K562 (cell line): ENCODE results near the gene TMEM38B. TPM values are rescaled to one million over a fixed set of nuclear protein-coding genes. Genes with fewer than 3 reads are reported as not detected.
A peak's percentile ranks its signal among the peaks of the same experiment; 100 is the strongest.

ENCODE experiments used
- ARNT ChIP-seq, 2 experiments: fragments of 450-650 bp; IDR thresholded peaks; 2 replicates each; pipeline ENCODE4 v1.6.1; 2016; ENCODE audit warnings: mild to moderate bottlenecking in 1 of 2
- ATF7 ChIP-seq: fragments of 450-650 bp; IDR thresholded peaks from 2 replicates; pipeline ENCODE4 v1.7.1; 2014; ENCODE audit warnings: mild to moderate bottlenecking, moderate library complexity
- BDP1 ChIP-seq: IDR thresholded peaks from 3 replicates; pipeline ENCODE4 v1.6.1; 2011; ENCODE audit not compliant: insufficient read length, insufficient read depth
- CBFA2T2 ChIP-seq: fragments of 450-650 bp; conservative IDR thresholded peaks from 2 replicates; pipeline ENCODE4 v1.6.1; 2017; ENCODE audit warnings: mild to moderate bottlenecking
- CC2D1A ChIP-seq: fragments of 450-650 bp; IDR thresholded peaks from 2 replicates; pipeline ENCODE4 v1.6.1; 2017; ENCODE audit warnings: mild to moderate bottlenecking
- CHD1 ChIP-seq: fragments of 200-600 bp; sonication (generic); IDR thresholded peaks from one replicate; pipeline ENCODE4 v1.6.1; 2012; ENCODE audit warnings: mild to moderate bottlenecking, moderate library complexity, low read length, inconsistent platforms
- DMBX1 ChIP-seq: fragments of 250-450 bp; sonication (Bioruptor Pico); IDR thresholded peaks from 2 replicates; pipeline ENCODE4 v1.8.0; 2022; ENCODE audit warnings: inconsistent platforms, mild to moderate bottlenecking, moderate library complexity, borderline replicate concordance
- DPF2 ChIP-seq: fragments of 450-650 bp; IDR thresholded peaks from 2 replicates; pipeline ENCODE4 v1.6.1; 2016
- ELF4 ChIP-seq: fragments of 450-650 bp; formaldehyde crosslinking; IDR thresholded peaks from 2 replicates; pipeline ENCODE4 v1.4.0; 2022; ENCODE audit warnings: missing genetic modification characterization
- EP400 ChIP-seq: fragments of 450-650 bp; IDR thresholded peaks from 2 replicates; pipeline ENCODE4 v1.6.1; 2017; ENCODE audit warnings: antibody characterized with exemption, mild to moderate bottlenecking, moderate library complexity
- HLTF ChIP-seq: fragments of 450-650 bp; IDR thresholded peaks from 2 replicates; pipeline ENCODE4 v1.6.1; 2016
- HNRNPL ChIP-seq: fragments of 200-400 bp; formaldehyde crosslinking; IDR thresholded peaks from 2 replicates; pipeline ENCODE4 v1.6.1; 2017; ENCODE audit warnings: low read depth, mild to moderate bottlenecking, low read length
- NCOA1 ChIP-seq: fragments of 450-650 bp; IDR thresholded peaks from 2 replicates; pipeline ENCODE4 v1.6.1; 2016; ENCODE audit warnings: low read depth
- NCOA4 ChIP-seq: fragments of 450-650 bp; IDR thresholded peaks from 2 replicates; pipeline ENCODE4 v1.6.1; 2018; ENCODE audit warnings: mild to moderate bottlenecking; ENCODE audit not compliant: partially characterized antibody
- PCBP2 ChIP-seq: fragments of 200-400 bp; formaldehyde crosslinking; IDR thresholded peaks from 2 replicates; pipeline ENCODE4 v1.6.1; 2018; ENCODE audit warnings: low read length, low read depth, mild to moderate bottlenecking, moderate library complexity; ENCODE audit not compliant: poor library complexity, severe bottlenecking
- PML ChIP-seq: IDR thresholded peaks from 2 replicates; pipeline ENCODE4 v1.6.1; 2012; ENCODE audit warnings: low read length, inconsistent platforms
- SOX6 ChIP-seq: fragments of 450-650 bp; IDR thresholded peaks from 2 replicates; pipeline ENCODE4 v1.6.1; 2014; ENCODE audit warnings: mild to moderate bottlenecking
- TAL1 ChIP-seq: fragments of 450-650 bp; IDR thresholded peaks from 2 replicates; pipeline ENCODE4 v1.6.1; 2016; ENCODE audit warnings: mild to moderate bottlenecking
- TBL1XR1 ChIP-seq, 2 experiments: IDR thresholded peaks; 2 replicates each; pipeline ENCODE4 v1.6.1; 2012; ENCODE audit warnings: improper control_type of control experiment in 2 of 2, low read length in 2 of 2, mild to moderate bottlenecking in 1 of 2
- TEAD1 ChIP-seq, 2 experiments: fragments of 450-650 bp in 1 of 2; sonication (generic) in 1 of 2; formaldehyde crosslinking; IDR thresholded peaks; 2 replicates each; pipeline versions ENCODE4 v1.4.0 to v1.8.0; 2020 to 2022; ENCODE audit warnings: mild to moderate bottlenecking in 2 of 2, missing genetic modification reagents in 1 of 2
- TGIF2 ChIP-seq: sonication (generic); formaldehyde crosslinking; IDR thresholded peaks from 2 replicates; pipeline ENCODE4 v1.8.1; 2022; ENCODE audit warnings: mild to moderate bottlenecking, missing genetic modification reagents, moderate library complexity
- ZNF507 ChIP-seq: conservative IDR thresholded peaks from 2 replicates; pipeline ENCODE4 v1.6.1; 2017; ENCODE audit warnings: missing genetic modification characterization, missing compliant biosample characterization
- ZNF561 ChIP-seq: fragments of 450-650 bp; formaldehyde crosslinking; conservative IDR thresholded peaks from 2 replicates; pipeline ENCODE4 v1.4.0; 2020; ENCODE audit warnings: mild to moderate bottlenecking, moderate library complexity
- ZNF696 ChIP-seq: fragments of 250-450 bp; sonication (Bioruptor Pico); conservative IDR thresholded peaks from 2 replicates; pipeline ENCODE4 v1.4.0; 2020; ENCODE audit warnings: mild to moderate bottlenecking, moderate library complexity
- ZNF830 ChIP-seq: fragments of 250-450 bp; sonication (Bioruptor Pico); IDR thresholded peaks from 2 replicates; pipeline ENCODE4 v1.5.0; 2021; ENCODE audit warnings: mild to moderate bottlenecking
- polyA plus RNA-seq, 8 experiments: library from polyadenylated mRNA; depleted of rRNA in 4 of 8; stranded (reverse) in 5 of 8; unstranded in 3 of 8; fragments of >200 nt; fragmentation: Nextera tagmentation in 2 of 8; fragmentation: Illumina TruSeq in 1 of 8; extraction: Ambion mirVana in 2 of 8; extraction: Trizol in 1 of 8; gene quantifications; 2 replicates each; pipeline versions ENCODE4 v1.2.1 to v1.2.3, GENCODE V29; 2011 to 2014; ENCODE audit warnings: inconsistent platforms in 1 of 8, missing spikeins in 1 of 8
- total RNA-seq, 7 experiments: library from RNA; depleted of rRNA in 6 of 7; stranded (reverse); fragments of >200 nt in 6 of 7; fragmentation: Illumina TruSeq in 2 of 7; extraction: Trizol in 2 of 7; gene quantifications; 2 replicates each; pipeline versions ENCODE4 v1.2.1 to v1.2.3, GENCODE V29; 2011 to 2021; ENCODE audit warnings: low replicate concordance in 1 of 7
- TF ChIP-seq, protein P1 (sequence below): fragments of 250-450 bp; sonication (Bioruptor Pico); IDR thresholded peaks from 2 replicates; pipeline ENCODE4 v1.4.0; 2020; ENCODE audit warnings: mild to moderate bottlenecking, moderate library complexity, borderline replicate concordance
- TF ChIP-seq, protein P2 (sequence below): fragments of 450-650 bp; formaldehyde crosslinking; IDR thresholded peaks from 2 replicates; pipeline ENCODE4 v1.4.0; 2022; ENCODE audit warnings: mild to moderate bottlenecking, moderate library complexity
- TF ChIP-seq, protein P3 (sequence below): fragments of 450-650 bp; IDR thresholded peaks from 2 replicates; pipeline ENCODE4 v1.6.1; 2016; ENCODE audit warnings: antibody characterized with exemption

Gene TMEM38B
- total and polyA plus RNA-seq, 9 of the 15 experiments (the other 6 are each of a cell fraction or from before 2014, with no cell fraction given): 26.0 to 57.5 (median 38.5) TPM

DNA sequence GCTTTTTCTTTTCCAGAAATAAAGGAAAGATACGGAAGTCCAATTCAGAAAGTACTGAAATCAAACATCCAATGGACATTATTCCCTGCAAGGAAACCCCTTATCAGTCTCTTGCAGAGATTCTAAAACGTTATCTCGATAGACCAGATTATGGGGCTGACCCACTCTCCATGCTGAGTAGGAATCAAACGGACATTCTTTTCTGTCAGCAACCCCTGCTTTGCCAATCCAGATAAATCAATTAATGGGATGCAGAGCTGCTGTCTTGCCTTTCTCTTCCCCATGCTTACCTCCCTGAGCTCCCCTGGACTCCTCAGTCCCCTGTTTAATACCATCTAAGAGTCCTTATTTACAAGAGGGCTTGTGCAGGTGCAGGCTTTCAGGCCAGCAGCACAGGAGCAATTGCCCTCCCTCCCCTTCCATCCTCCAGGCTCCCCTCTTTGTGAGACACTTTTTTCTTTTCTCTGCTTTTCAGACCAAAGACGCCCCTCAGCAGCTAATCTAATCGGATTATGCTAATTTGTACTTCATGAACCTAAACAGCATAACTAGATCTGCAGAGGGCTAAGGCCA, 17.9 kb upstream of the TMEM38B start (continued):
- TF ChIP-seq, protein P1, sequence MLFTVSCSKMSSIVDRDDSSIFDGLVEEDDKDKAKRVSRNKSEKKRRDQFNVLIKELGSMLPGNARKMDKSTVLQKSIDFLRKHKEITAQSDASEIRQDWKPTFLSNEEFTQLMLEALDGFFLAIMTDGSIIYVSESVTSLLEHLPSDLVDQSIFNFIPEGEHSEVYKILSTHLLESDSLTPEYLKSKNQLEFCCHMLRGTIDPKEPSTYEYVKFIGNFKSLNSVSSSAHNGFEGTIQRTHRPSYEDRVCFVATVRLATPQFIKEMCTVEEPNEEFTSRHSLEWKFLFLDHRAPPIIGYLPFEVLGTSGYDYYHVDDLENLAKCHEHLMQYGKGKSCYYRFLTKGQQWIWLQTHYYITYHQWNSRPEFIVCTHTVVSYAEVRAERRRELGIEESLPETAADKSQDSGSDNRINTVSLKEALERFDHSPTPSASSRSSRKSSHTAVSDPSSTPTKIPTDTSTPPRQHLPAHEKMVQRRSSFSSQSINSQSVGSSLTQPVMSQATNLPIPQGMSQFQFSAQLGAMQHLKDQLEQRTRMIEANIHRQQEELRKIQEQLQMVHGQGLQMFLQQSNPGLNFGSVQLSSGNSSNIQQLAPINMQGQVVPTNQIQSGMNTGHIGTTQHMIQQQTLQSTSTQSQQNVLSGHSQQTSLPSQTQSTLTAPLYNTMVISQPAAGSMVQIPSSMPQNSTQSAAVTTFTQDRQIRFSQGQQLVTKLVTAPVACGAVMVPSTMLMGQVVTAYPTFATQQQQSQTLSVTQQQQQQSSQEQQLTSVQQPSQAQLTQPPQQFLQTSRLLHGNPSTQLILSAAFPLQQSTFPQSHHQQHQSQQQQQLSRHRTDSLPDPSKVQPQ (CRISPR knock-in tag): no peak
- TF ChIP-seq DPF2 (peak; percentile 83), CC2D1A (peak; percentile 80; the same call in 1 of the 2 replicates), ZNF696 (CRISPR knock-in tag) (no peak), ELF4 (no peak), CHD1 (no peak), TEAD1 (CRISPR knock-in tag; IDR thresholded peaks at IDR 0.05) (0 out of 4 replicates have a peak, but pooled peaks of 1 of the 2 experiments have one; percentile 64), NCOA1 (peak; percentile 33; the same call in 1 of the 2 replicates), ARNT (IDR thresholded peaks at IDR 0.05) (peak in 1 of 2 experiments; percentile 98; a peak in 2 of 4 replicates), ATF7 (0 out of 2 replicates have a peak, but pooled peaks have one; percentile 24), CBFA2T2 (peak; percentile 86), PML (peak; percentile 93), PCBP2 (no peak), HLTF (no peak), HNRNPL (no peak), ZNF830 (no peak), NCOA4 (no peak), ZNF561 (no peak), TAL1 (peak; percentile 97), ZNF507 (tag) (no peak), TBL1XR1 (IDR thresholded peaks at IDR 0.05; ENCODE audit: low read length in 2 of 2) (peak in 1 of 2 experiments; percentile 76; a peak in 2 of 4 replicates), SOX6 (peak; percentile 88), BDP1 (no peak), DMBX1 (CRISPR knock-in tag) (peak; percentile 50; the same call in 1 of the 2 replicates), EP400 (no peak), TGIF2 (CRISPR knock-in tag) (no peak)
- TF ChIP-seq, protein P2, sequence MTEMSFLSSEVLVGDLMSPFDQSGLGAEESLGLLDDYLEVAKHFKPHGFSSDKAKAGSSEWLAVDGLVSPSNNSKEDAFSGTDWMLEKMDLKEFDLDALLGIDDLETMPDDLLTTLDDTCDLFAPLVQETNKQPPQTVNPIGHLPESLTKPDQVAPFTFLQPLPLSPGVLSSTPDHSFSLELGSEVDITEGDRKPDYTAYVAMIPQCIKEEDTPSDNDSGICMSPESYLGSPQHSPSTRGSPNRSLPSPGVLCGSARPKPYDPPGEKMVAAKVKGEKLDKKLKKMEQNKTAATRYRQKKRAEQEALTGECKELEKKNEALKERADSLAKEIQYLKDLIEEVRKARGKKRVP (CRISPR knock-in tag): no peak
- TF ChIP-seq, protein P3, sequence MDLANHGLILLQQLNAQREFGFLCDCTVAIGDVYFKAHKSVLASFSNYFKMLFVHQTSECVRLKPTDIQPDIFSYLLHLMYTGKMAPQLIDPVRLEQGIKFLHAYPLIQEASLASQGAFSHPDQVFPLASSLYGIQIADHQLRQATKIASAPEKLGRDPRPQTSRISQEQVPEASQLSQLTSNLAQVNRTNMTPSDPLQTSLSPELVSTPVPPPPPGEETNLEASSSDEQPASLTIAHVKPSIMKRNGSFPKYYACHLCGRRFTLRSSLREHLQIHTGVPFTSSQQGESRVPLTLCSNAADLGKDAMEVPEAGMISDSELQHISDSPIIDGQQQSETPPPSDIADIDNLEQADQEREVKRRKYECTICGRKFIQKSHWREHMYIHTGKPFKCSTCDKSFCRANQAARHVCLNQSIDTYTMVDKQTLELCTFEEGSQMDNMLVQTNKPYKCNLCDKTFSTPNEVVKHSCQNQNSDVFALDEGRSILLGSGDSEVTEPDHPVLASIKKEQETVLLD: no peak
